GM21390 (cell line): ENCODE measurements around the gene TCF12.

Source experiments
- ATAC-seq: cut with Tn5 transposase; IDR thresholded peaks from one replicate; pipeline ENCODE4 v1.9.1; 2021; ENCODE audit not compliant: unreplicated experiment

Gene TCF12

DNA sequence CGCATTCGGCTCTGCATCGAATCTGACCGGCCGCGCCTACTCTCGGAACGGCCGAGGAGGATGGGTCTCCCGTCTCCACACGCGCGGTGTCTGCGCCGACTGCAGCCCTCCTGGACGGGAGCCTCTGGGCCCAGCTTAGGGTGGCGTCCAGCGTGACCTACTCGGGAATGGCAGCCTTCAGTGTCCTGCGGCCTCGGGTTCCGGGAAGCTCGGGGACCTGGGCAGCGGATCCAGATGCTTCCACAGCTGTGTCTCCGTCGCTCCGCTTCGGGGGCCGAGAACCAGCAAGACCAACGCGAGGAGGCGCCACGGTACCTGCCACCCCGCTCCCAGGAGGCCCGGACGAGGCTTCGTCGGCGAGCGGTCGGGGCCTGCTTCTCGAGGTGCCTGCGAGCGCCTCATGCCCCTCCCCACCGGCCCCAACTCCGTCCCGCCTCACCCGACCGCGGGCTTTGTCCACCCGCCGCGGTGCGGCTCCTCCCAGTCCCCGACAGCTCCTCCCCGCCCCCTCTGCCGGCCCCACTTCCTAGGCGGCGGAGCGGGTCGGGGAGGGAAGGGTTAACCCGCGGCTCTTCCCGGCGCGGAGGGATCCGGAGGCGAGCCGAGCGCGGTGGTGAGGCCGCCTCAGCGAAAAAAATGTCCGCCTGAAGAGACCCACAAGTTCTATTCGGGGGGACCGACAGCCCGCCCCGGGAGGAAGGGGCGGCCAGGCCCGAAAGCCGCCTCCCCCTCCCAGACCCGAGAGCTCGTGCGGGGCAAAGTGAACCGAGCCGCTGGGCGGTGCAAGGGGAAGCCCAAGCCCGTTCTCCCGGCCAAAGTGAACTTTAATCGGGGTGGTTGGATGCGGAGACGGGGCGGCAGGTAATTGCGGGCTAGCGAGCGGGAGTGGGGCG is at the start of gene TCF12:
TCF12 (plus strand) TSS at position 599 of the 893 bp plus-strand sequence. CDS start 1,270 bp downstream, outside the sequence.
- ATAC-seq: peak; percentile 65

- no peak for ATAC-seq
Measured at GRCh38 chr15:56869573-56869972, 48.9 kb upstream of the TCF12 start.

GRCh38 chr15:56871185-56871584 is 47.3 kb upstream of the TCF12 start:
- ATAC-seq: no peak

- ATAC-seq: no peak
Measured at GRCh38 chr15:56871867-56872266, 46.6 kb upstream of the TCF12 start.

DNA sequence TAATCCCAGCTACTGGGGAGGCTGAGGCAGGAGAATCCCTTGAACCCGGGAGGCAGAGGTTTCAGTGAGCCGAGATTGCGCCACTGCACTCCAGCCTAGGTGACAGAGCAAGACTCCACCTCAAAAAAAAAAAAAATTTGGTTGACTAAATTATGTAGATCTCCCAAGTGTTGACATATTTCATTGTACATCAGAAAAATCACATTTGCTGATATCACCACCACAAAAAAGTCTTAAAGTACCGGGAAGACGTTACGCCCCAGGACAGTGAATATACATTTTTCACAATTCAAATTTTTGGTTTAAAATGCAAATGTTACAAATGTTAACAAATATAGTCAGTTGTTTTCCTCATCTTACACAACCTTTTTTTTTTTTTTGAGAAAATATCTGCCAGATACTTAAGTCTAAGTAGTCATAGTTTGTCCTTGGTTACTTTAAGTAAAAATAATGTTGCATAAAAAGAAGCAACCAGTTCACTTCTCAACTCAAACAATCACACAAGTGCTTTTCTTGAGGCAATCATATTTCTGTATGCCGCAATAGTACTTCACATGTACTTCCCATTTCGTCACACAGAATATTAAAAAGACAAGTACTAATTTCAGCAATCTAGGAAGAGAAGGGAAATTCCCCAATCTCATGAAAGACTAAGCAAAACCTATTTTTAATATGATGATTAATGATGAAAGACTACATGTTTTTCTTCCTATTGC is 41.0 kb upstream of the TCF12 start:
- ATAC-seq: no peak

DNA sequence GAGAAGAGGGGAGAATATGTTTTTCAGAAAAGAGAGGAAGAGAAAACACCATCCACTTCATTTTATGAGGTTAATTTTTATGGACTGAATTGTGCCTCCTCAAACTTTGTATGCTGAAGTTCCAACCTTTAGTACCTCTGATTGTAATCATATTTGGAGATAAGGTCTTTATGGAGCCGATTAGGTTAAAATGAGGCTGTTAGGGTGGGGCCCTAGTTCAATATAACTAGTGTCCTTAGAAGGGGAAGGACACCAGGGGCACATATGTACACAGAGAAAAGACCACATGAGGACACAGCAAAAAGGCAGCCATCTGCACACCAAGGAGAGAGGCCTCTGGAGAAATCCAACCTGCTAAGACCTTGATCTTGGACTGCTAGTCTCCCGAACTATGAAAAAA is 38.9 kb upstream of the TCF12 start:
- ATAC-seq: no peak

DNA sequence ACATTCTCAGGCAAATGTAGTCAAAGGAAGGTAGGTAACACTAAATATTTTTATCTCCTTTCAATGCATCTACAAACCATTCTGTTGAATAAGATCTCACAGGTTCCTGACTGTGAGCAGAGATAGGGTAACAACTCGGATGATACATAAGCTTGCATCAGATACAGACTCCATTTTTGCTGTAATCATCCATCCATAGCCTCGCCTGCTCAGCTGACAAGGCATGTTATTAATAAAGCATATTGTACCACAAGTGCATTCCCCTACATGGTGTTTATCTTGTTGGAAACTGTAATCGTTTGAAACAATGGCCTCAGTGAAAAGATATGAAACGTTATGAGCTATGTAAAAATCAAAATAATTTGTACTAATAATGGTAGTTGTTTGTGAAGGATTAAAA is 35.4 kb upstream of the TCF12 start:
- ATAC-seq: no peak

DNA sequence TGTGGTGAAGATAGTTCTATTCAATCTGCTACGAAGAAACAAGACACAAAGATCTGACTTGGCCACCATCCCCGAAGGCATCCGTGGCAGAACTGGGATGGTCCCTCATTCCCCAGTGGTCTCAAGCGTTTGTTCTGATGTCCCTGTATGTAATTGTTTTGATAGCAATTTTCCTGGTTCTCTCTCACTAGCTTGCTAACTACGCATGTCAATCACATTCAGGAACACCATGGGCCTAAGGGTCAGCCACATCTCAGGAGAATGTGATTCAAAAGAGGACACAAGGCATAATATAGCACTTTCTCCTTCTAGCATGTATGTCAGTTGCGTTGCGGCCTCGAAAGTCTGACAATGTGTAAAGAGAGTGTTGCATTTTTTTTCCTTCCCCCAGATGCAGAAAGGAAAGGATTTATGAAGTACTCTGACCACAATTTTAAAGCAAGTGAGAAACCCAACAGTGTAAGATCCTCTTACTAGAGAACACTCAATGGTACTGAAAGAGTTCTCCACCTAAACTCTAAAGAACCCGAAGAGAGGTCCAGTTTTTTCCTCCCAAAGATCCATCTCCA is 32.0 kb upstream of the TCF12 start:
- peak; percentile 4 for ATAC-seq

- ATAC-seq: peak; percentile 89
Measured at GRCh38 chr15:56886932-56887781, 31.3 kb upstream of the TCF12 start.

- no peak for ATAC-seq
Measured at GRCh38 chr15:56887782-56888438, 30.5 kb upstream of the TCF12 start.

GRCh38 chr15:56890038-56890437 is 28.4 kb upstream of the TCF12 start:
- no peak for ATAC-seq

GRCh38 chr15:56891852-56892440 is 26.5 kb upstream of the TCF12 start:
- ATAC-seq: no peak

DNA sequence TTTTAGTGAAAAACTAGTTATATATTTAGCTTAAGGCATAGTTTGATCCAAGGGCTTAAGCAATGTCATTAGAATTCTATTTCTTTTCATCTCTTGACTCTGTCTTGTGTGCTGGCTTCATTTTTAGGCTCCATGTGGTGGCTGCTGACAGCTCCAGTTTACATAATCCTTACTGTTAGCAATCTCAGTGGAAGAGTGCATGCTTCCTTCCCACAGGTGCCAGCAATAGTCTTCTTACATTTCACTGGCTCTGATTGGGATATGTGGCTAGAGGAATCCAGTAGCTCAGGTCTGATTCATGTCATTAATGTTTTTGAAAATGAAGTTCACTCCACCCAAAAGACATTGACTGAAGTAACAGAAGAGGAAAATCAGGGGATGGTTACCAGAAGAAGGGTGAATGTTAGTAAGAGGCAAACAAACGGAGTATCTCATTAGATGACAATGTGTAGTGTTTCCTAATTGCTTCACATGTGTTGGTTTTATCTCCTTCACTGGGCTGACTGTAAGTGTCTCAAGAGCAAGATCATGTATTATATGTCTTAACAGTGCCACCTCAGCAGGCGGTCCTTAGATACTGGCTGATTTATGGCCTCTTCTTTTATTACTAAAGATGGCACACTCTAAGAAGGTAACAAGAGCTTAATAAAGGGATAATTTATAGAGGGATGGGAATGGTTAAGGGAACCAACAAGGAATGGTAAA is 25.6 kb upstream of the TCF12 start:
- ATAC-seq: no peak

- ATAC-seq: no peak
Measured at GRCh38 chr15:56893364-56893678, 25.1 kb upstream of the TCF12 start.

DNA sequence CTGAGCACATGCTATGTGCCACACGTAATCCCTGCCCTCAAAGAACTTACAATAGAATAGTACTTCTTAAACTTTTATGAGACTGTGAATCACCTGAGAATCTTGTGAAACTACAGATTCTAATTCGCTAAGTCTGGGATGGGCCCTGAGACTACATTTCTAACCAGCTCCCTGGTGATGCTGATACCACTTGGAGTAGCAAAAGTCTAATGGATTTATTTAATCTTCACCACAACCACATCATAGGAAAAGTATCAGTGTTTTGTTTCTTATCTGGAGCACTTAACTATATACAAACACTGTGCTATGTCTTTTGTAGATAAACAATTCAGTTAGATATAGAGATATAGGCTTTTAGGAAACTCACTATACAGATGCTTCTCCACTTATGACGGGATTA is 23.8 kb upstream of the TCF12 start:
- no peak for ATAC-seq

DNA sequence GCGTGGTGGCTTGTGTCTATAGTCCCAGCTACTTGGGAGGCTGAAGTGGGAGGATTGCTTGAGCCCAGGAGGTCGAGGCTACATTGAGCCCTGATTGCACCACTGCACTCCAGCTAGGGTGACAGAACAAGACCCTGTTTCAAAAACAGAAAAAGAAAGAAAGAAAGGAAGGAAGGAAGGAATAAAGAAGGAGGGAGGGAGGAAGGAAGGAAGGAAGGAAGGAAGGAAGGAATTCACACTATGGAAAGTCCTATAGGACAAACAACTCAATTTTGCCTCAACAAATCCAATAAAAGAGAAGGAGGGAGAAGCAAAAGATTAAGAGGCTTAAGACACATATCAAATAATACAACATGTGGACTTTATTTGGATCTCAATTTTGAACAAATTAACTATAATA is 16.5 kb upstream of the TCF12 start:
- no peak for ATAC-seq

DNA sequence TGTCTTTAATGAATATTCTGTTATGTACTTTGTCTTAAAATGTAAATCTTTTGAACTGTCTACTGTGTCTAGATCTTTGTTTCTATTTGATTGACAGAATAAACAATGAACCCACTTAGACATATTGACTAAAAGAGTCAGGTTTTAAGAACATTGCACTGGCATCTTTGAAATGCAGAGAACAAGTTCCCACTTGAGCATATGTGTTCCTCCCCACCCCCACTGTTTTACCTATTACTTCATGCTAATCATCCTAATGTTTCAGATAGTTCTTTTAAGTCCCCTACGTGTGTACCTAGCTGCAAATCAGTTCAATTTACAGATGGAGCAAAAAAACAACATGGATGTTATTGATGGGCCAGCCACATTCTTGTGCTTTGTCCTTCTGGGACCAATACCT is 11.7 kb upstream of the TCF12 start:
- no peak for ATAC-seq

DNA sequence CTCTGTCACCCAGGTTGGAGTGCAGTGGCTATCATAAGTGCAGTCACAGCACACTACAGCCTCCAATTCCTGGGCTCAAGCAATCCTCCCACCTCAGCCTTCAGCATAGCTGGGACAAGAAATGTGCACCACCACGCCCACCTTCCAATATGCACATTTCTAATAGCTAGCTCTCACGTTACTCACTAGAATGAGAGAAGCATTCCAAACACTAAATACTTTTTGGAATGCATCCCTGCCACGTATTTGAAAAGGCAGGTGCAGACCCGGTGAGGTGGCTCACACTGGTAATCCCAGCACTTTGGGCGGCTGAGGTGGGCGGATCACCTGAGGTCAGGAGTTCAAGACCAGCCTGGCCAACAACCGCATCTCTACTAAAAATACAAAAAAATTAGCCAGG is 7.6 kb upstream of the TCF12 start:
- ATAC-seq: no peak

GRCh38 chr15:56913241-56913640 is 5.2 kb upstream of the TCF12 start:
- no peak for ATAC-seq

GRCh38 chr15:56913670-56914069 is 4.8 kb upstream of the TCF12 start:
- no peak for ATAC-seq
